Hepatocyte (in vitro differentiated cells): ENCODE results near the gene RCAN2.

Experiments used
- EZH2 ChIP-seq: fragments of 200-600 bp; sonication (generic); IDR thresholded peaks from 2 replicates; pipeline ENCODE4 v1.6.1; 2016; ENCODE audit warnings: antibody characterized with exemption, mild to moderate bottlenecking, borderline replicate concordance
- EZH2phosphoT487 ChIP-seq: fragments of 200-600 bp; sonication (generic); IDR thresholded peaks from one replicate; pipeline ENCODE4 v1.6.1; 2018; ENCODE audit warnings: antibody characterized with exemption, mild to moderate bottlenecking, low read depth, moderate library complexity; ENCODE audit not compliant: unreplicated experiment, severe bottlenecking
- TF ChIP-seq, protein P1 (sequence below): fragments of 200-600 bp; sonication (generic); IDR thresholded peaks from 2 replicates; pipeline ENCODE4 v1.5.1; 2016; ENCODE audit warnings: antibody characterized with exemption, mild to moderate bottlenecking; ENCODE audit not compliant: poor library complexity

DNA sequence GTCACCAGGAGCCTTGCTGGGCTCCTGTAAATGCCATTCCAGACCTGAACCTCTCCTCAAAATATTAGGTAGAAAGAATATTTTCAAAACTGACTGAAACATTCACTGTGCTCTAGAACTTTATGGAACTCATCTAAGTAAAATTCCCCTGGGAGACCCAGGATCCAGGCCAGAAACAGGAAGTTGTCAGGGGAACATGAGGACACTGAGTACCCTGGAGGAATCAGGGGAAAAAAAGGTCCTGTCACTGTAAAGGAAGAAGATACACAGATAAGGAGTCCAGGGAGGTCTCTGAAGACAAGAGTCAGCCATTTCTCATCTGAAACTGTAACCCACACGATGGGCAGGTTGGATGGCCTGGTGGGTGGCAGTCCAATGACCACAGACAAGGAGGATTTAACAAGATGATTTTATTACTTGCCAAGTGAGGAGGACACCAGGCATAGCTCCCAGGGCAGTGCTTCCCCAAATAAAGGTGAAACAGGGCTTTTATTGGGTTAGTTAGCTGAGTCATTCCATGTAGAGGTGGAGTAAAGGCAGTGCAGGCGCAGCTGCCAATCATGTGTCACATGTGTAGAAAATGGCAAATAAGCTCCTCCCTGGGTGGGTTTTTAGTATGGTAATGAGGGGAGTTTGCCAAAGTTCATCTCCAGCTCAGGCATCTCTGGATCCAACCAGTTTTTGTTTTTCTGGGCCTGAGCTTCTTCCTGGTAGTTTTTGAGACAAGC is 138.5 kb downstream of the RCAN2 start:
- TF ChIP-seq EZH2, result no peak
- TF ChIP-seq, protein P1, sequence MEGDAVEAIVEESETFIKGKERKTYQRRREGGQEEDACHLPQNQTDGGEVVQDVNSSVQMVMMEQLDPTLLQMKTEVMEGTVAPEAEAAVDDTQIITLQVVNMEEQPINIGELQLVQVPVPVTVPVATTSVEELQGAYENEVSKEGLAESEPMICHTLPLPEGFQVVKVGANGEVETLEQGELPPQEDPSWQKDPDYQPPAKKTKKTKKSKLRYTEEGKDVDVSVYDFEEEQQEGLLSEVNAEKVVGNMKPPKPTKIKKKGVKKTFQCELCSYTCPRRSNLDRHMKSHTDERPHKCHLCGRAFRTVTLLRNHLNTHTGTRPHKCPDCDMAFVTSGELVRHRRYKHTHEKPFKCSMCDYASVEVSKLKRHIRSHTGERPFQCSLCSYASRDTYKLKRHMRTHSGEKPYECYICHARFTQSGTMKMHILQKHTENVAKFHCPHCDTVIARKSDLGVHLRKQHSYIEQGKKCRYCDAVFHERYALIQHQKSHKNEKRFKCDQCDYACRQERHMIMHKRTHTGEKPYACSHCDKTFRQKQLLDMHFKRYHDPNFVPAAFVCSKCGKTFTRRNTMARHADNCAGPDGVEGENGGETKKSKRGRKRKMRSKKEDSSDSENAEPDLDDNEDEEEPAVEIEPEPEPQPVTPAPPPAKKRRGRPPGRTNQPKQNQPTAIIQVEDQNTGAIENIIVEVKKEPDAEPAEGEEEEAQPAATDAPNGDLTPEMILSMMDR, result no peak
- TF ChIP-seq EZH2phosphoT487, result no peak
